Esophagus muscularis mucosa (tissue), 4 donors: Measurements from ENCODE around the gene ITPKA. TPM values are rescaled to one million over a fixed set of nuclear protein-coding genes. Genes with fewer than 3 reads are reported as not detected.

Experiments used
- DNase-seq: peaks from one replicate; pipeline ENCODE4 v3.0.0-alpha.2; 2017; ENCODE audit errors: extremely low spot score
- H3K27ac ChIP-seq, 4 donors: fragments of 200-600 bp; sonication (generic); replicated peaks in 1 of 4; 1 replicate in 3 of 4; 2 replicates in 1 of 4; pipeline ENCODE4 v1.5.1; 2016 to 2019; ENCODE audit warnings: mild to moderate bottlenecking in 1 of 4
- H3K27me3 ChIP-seq, 4 donors: fragments of 200-600 bp; sonication (generic); one replicate each; pipeline versions ENCODE4 v1.5.1 to v1.6.0; 2016 to 2019
- H3K36me3 ChIP-seq, 4 donors: fragments of 200-600 bp; sonication (generic); one replicate each; pipeline ENCODE4 v1.5.1; 2016 to 2019
- H3K4me1 ChIP-seq, 4 donors: fragments of 200-600 bp; sonication (generic); one replicate each; pipeline ENCODE4 v1.5.1; 2016 to 2019
- H3K4me3 ChIP-seq, 4 donors: fragments of 200-600 bp; sonication (generic); 1 replicate in 2 of 4; 2 replicates in 2 of 4; pipeline ENCODE4 v1.5.1; 2016 to 2019; ENCODE audit warnings: mild to moderate bottlenecking in 4 of 4, moderate library complexity in 1 of 4
- H3K9me3 ChIP-seq, 4 donors: fragments of 200-600 bp; sonication (generic); 1 replicate in 3 of 4; 2 replicates in 1 of 4; pipeline ENCODE4 v1.5.1; 2016 to 2019
- EP300 ChIP-seq: sonication (generic); formaldehyde crosslinking; IDR thresholded peaks from one replicate; pipeline ENCODE4 v1.6.1; 2017; ENCODE audit warnings: antibody characterized with exemption
- POLR2A ChIP-seq: fragments of 450-650 bp; IDR thresholded peaks from one replicate; pipeline ENCODE4 v1.6.1; 2017; ENCODE audit warnings: antibody characterized with exemption, moderate library complexity, mild to moderate bottlenecking, low read depth
- POLR2AphosphoS5 ChIP-seq, 2 donors: sonication (generic); formaldehyde crosslinking; IDR thresholded peaks; one replicate each; pipeline ENCODE4 v1.6.1; 2017; ENCODE audit warnings: antibody characterized with exemption in 2 of 2
- WGBS: methylation state at CpG from one replicate; pipeline ENCODE4 v1.1.5; 2018; 5-methylcytosine and 5-hydroxymethylcytosine counted together
- intact Hi-C: fragments of 100-400 bp; cut with DNase I; formaldehyde crosslinking; loops from one replicate; pipeline ENCODE4 v1.15.1; 2023
- total RNA-seq, 4 donors: library from RNA; depleted of rRNA; stranded (reverse); fragments of >200 nt; gene quantifications; one replicate each; pipeline versions ENCODE4 v1.1.0 to v1.2.1, GENCODE V29; 2016
- TF ChIP-seq, protein P1 (sequence below), 3 experiments: fragments of 200-600 bp in 2 of 3; fragments of 450-650 bp in 1 of 3; sonication (generic) in 2 of 3; IDR thresholded peaks; one replicate each; pipeline ENCODE4 v1.5.1; 2017 to 2019; ENCODE audit warnings: antibody characterized with exemption in 3 of 3, mild to moderate bottlenecking in 2 of 3, moderate library complexity in 1 of 3

Gene ITPKA
- total RNA-seq, 4 donors from 2014 or later: 0.83 to 2.5 (median 0.97) TPM

DNA sequence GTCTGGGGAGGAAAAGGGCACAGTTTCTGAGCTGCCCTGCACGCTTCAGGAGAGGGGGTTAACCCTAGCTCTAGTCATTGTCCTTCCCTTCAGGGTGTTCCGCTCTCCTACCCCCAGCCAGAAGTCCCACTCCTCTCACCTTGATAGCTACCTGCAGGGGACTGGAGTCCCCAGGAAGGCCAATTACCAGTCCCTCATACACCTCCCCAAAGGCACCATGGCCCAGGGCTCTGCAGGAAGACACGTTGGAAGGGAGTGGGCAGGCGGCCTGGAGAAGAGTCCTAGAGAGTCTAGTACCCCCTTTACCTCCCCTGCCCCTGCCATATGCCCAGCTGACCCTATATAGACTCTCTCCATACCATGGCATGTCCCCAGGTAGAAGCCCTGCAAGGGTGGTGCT, 12.1 kb downstream of the ITPKA start:
- H3K36me3 ChIP-seq: no peaks in the 10 kb centered on the region
- WGBS: 89% methylated on average over 4 of the region's 4 CpGs
- H3K4me1 ChIP-seq: peaks cover 18 to 24% (median 22%) of the 10 kb centered on the region in 4 donors
- H3K27ac ChIP-seq: no peak overlapping the region
- TF ChIP-seq POLR2AphosphoS5 (IDR thresholded peaks at IDR 0.05): no peak
- TF ChIP-seq POLR2A: no peak
- no peak for TF ChIP-seq EP300
- TF ChIP-seq, protein P1, sequence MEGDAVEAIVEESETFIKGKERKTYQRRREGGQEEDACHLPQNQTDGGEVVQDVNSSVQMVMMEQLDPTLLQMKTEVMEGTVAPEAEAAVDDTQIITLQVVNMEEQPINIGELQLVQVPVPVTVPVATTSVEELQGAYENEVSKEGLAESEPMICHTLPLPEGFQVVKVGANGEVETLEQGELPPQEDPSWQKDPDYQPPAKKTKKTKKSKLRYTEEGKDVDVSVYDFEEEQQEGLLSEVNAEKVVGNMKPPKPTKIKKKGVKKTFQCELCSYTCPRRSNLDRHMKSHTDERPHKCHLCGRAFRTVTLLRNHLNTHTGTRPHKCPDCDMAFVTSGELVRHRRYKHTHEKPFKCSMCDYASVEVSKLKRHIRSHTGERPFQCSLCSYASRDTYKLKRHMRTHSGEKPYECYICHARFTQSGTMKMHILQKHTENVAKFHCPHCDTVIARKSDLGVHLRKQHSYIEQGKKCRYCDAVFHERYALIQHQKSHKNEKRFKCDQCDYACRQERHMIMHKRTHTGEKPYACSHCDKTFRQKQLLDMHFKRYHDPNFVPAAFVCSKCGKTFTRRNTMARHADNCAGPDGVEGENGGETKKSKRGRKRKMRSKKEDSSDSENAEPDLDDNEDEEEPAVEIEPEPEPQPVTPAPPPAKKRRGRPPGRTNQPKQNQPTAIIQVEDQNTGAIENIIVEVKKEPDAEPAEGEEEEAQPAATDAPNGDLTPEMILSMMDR (IDR thresholded peaks at IDR 0.05): no peak
- no peak for DNase-seq
- H3K27me3 ChIP-seq: peaks cover 0 to 56% (median 21%) of the 10 kb centered on the region in 4 donors
- intact Hi-C loops: no loop called here
- no peak overlapping the region for H3K4me3 ChIP-seq
- no peaks in the 10 kb centered on the region for H3K9me3 ChIP-seq

DNA sequence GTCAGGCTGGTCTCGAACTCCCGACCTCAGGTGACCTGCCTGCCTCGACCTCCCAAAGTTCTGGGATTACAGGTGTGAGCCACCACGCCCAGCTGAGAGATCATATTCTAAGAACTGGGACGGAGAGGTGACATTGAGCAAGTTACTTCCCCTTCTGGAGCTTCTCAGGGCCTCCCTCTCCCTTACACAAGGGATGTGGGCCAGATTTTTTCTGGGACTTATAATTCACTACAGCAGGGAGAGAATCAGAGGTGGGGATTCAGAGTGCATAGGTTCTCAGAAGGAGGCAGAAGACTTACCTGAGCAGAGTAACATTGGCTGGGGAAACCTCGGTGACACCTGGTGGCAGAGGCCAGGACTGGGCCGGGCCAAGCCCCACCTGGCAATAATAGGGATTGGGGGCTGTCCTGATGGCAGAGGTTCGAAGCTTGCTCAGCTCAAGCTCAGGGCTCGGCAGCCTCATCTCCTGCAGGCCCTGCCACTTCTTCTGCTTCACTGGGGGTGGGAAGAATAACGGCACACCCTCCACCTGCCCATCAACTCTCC, 13.2 kb downstream of the ITPKA start:
- Histone ChIP-seq H3K27ac (no peak overlapping the region), H3K4me1 (peaks cover 16 to 23% (median 22%) of the 10 kb centered on the region in 4 donors), H3K9me3 (no peaks in the 10 kb centered on the region), H3K36me3 (no peaks in the 10 kb centered on the region), H3K4me3 (no peak overlapping the region), H3K27me3 (peaks cover 0 to 56% (median 23%) of the 10 kb centered on the region in 4 donors)
- 85% methylated on average over 10 of the region's 10 CpGs for whole genome bisulfite sequencing
- TF ChIP-seq EP300: no peak
- TF ChIP-seq POLR2A: no peak
- no peak for TF ChIP-seq POLR2AphosphoS5 (IDR thresholded peaks at IDR 0.05)
- TF ChIP-seq, protein P1 (IDR thresholded peaks at IDR 0.05): no peak
- no peak for DNase-seq
- intact Hi-C loops: no loop called here

DNA sequence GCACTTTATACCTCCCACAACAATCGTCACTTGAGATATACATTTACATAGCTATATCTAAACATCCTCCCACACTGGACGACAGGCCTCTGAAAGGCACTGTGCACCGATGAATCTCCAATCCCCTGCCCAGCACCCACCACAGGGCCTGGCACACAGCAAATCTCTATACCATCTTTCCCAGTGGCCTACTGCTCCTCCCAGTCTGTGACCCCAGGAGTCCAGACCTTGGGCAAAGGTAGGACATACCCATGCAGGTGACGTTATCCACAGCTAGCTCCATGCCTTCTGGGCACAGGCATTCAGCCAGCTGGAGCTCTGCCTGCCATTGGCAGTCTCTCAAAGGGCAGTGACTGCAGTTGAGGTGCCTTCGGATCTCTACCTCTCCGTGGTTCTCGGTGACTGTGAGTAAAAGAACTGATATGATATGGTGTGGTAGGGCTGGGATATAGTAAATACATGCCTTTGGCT, 14.2 kb downstream of the ITPKA start:
- DNase-seq: no peak
- Histone ChIP-seq H3K4me1 (peaks cover 17 to 23% (median 22%) of the 10 kb centered on the region in 4 donors), H3K27ac (no peak overlapping the region), H3K9me3 (no peaks in the 10 kb centered on the region), H3K27me3 (peaks cover 3 to 56% (median 23%) of the 10 kb centered on the region in 4 donors), H3K4me3 (no peak overlapping the region), H3K36me3 (no peaks in the 10 kb centered on the region)
- intact Hi-C loops: no loop called here
- 71% methylated on average over 7 of the region's 7 CpGs for WGBS
- TF ChIP-seq EP300 (no peak), POLR2A (no peak), POLR2AphosphoS5 (IDR thresholded peaks at IDR 0.05) (no peak)

DNA sequence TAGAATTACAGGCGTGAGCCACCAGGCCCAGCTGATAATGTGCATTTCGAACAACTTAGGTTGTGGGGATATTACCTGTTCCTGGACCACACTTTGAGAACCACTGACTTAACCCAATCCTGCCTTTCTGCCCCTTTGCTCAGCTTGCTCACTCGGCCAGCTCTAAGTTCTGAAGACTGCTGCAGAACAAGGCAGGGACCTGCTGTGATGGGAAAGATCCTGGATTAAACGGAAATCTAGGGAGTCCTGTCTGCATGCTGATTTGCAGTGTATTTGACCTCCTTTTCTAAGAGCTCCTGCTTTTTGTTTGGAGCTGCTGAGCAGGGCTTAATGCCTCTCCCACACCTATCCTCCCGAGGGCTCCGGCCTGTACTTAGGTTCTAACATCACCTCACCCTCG, 17.1 kb downstream of the ITPKA start:
- 92% methylated on average over 7 of the region's 7 CpGs for WGBS
- H3K36me3 ChIP-seq: no peaks in the 10 kb centered on the region
- no peaks in the 10 kb centered on the region for H3K9me3 ChIP-seq
- no peak overlapping the region for H3K27ac ChIP-seq
- intact Hi-C loops: no loop called here
- peaks cover 3 to 42% (median 27%) of the 10 kb centered on the region in 4 donors for H3K27me3 ChIP-seq
- H3K4me3 ChIP-seq: no peak overlapping the region
- H3K4me1 ChIP-seq: peaks cover 28 to 33% (median 29%) of the 10 kb centered on the region in 4 donors
- no peak for DNase-seq
- TF ChIP-seq POLR2A (no peak), POLR2AphosphoS5 (IDR thresholded peaks at IDR 0.05) (no peak), EP300 (no peak)
- TF ChIP-seq, protein P1 (IDR thresholded peaks at IDR 0.05): no peak

DNA sequence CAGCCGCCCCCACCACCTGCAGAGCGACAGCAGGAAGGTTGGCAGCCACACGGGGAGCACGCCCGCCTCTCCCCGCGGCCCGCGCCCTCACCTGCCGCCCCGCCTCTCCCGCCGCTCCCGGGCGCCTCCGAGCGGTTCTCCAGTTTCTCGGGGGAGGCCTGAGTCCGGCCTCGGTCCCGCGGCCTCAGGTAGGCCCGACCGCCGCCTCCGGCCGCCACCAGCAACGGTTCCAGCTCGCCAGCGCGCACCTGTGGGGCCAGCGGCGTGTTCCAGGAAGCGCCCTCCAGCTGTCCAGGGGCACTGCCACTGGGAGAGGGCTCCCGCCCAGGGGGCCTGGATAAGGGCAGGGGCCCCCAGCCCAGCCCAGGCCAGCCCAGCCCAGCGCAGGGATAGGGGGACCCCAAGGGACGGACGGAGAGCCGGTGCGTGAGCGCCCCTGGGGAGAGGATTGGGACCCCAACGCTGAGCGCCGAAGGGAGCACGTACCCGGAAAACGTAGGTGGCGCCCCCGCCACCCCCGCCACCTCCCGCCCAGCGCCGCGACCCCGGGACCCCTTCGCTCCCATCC, 17.7 kb downstream of the ITPKA start:
- peaks cover 3 to 42% (median 27%) of the 10 kb centered on the region in 4 donors for H3K27me3 ChIP-seq
- H3K27ac ChIP-seq: no peak overlapping the region
- 29% methylated on average over 29 of the region's 56 CpGs for WGBS
- no peak for DNase-seq
- peaks cover 28 to 33% (median 29%) of the 10 kb centered on the region in 4 donors for H3K4me1 ChIP-seq
- intact Hi-C loops: no loop called here
- H3K36me3 ChIP-seq: peaks cover 0 to 2% (median 0%) of the 10 kb centered on the region in 4 donors
- peak overlapping the region; percentile 40 to 52 (median 46) for H3K4me3 ChIP-seq
- H3K9me3 ChIP-seq: no peaks in the 10 kb centered on the region
- TF ChIP-seq POLR2AphosphoS5 (IDR thresholded peaks at IDR 0.05) (no peak), EP300 (no peak)
